DND-41 (cell line): ENCODE measurements around the gene CD63.

Source experiments
- ATAC-seq: fragments of 200-7000 bp; cut with Tn5 transposase; 3 replicates; pipeline ENCODE4 v1.9.1; 2021; ENCODE audit warnings: low read depth; ENCODE audit not compliant: insufficient read depth
- DNase-seq: peaks from one replicate; pipeline ENCODE4 v3.0.0-alpha.2; 2020
- H2AFZ ChIP-seq: 2 replicates; pipeline ENCODE4 v1.6.0; 2012; ENCODE audit warnings: low read depth, low read length
- H3K27ac ChIP-seq: 2 replicates; pipeline ENCODE4 v1.5.1; 2012; ENCODE audit warnings: low read length, inconsistent platforms
- H3K27me3 ChIP-seq: fragments of 200-600 bp; sonication (generic); 2 replicates; pipeline ENCODE4 v1.6.0; 2012; ENCODE audit warnings: low read length, mild to moderate bottlenecking, inconsistent platforms; ENCODE audit not compliant: insufficient read depth, poor library complexity
- H3K36me3 ChIP-seq: 2 replicates; pipeline ENCODE4 v1.5.1; 2012; ENCODE audit warnings: low read length, inconsistent platforms; ENCODE audit not compliant: insufficient read depth
- H3K4me1 ChIP-seq: 2 replicates; pipeline ENCODE4 v1.5.1; 2012; ENCODE audit warnings: mild to moderate bottlenecking, low read length; ENCODE audit not compliant: insufficient read depth
- H3K4me2 ChIP-seq: 2 replicates; pipeline ENCODE4 v1.6.0; 2012; ENCODE audit warnings: mild to moderate bottlenecking, moderate library complexity, low read length, inconsistent platforms; ENCODE audit not compliant: insufficient read depth
- H3K4me3 ChIP-seq, 2 experiments: fragments of 200-600 bp in 1 of 2; shearing (Covaris generic) in 1 of 2; 2 replicates each; pipeline ENCODE4 v1.5.1; 2012 to 2016; ENCODE audit warnings: inconsistent platforms in 2 of 2, low read length in 2 of 2, mild to moderate bottlenecking in 2 of 2, low read depth in 1 of 2, moderate library complexity in 1 of 2
- H3K79me2 ChIP-seq: 2 replicates; pipeline ENCODE4 v1.6.0; 2012; ENCODE audit warnings: low read length, inconsistent platforms; ENCODE audit not compliant: insufficient read depth
- H3K9ac ChIP-seq: 2 replicates; pipeline ENCODE4 v1.6.0; 2012; ENCODE audit warnings: low read depth, mild to moderate bottlenecking, inconsistent platforms, low read length, moderate library complexity
- H3K9me3 ChIP-seq: 2 replicates; pipeline ENCODE4 v1.5.1; 2012; ENCODE audit warnings: low read length, moderate library complexity, mild to moderate bottlenecking, inconsistent platforms; ENCODE audit not compliant: insufficient read depth, severe bottlenecking
- H4K20me1 ChIP-seq: 2 replicates; pipeline ENCODE4 v1.6.0; 2012; ENCODE audit warnings: low read length; ENCODE audit not compliant: insufficient read depth
- EZH2 ChIP-seq: IDR thresholded peaks from 3 replicates; pipeline ENCODE4 v1.6.1; 2012; ENCODE audit warnings: borderline replicate concordance, low read depth, mild to moderate bottlenecking, moderate library complexity, low read length, inconsistent platforms; ENCODE audit not compliant: severe bottlenecking
- TF ChIP-seq, protein P1 (sequence below): IDR thresholded peaks from 2 replicates; pipeline ENCODE4 v1.5.1; 2012; ENCODE audit warnings: borderline replicate concordance, low read length, moderate library complexity, mild to moderate bottlenecking; ENCODE audit not compliant: poor library complexity, severe bottlenecking; ENCODE audit errors: extremely low read depth

CD63 gene

DNA sequence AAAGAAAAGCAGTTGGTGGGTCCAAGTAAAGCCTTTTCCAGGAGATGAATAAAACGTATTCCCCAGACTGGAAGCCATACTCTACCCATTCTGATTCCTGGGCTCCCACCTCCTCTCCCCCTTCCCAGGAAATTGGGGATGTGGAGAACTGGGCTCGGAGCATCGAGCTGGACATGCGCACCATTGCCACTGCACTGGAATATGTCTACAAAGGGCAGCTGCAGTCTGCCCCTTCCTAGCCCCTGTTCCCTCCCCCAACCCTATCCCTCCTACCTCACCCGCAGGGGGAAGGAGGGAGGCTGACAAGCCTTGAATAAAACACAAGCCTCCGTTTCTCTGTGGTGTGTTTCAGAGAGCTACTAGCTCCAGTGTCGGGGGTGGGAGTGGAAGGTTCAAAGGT is 9.4 kb downstream of the CD63 start:
- TF ChIP-seq, protein P1, sequence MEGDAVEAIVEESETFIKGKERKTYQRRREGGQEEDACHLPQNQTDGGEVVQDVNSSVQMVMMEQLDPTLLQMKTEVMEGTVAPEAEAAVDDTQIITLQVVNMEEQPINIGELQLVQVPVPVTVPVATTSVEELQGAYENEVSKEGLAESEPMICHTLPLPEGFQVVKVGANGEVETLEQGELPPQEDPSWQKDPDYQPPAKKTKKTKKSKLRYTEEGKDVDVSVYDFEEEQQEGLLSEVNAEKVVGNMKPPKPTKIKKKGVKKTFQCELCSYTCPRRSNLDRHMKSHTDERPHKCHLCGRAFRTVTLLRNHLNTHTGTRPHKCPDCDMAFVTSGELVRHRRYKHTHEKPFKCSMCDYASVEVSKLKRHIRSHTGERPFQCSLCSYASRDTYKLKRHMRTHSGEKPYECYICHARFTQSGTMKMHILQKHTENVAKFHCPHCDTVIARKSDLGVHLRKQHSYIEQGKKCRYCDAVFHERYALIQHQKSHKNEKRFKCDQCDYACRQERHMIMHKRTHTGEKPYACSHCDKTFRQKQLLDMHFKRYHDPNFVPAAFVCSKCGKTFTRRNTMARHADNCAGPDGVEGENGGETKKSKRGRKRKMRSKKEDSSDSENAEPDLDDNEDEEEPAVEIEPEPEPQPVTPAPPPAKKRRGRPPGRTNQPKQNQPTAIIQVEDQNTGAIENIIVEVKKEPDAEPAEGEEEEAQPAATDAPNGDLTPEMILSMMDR: no peak
- TF ChIP-seq EZH2: no peak
- Histone ChIP-seq H3K4me1 (peaks cover 31% of the 10 kb centered on the region), H3K9ac (no peak overlapping the region), H3K4me3 (no peak overlapping the region), H2AFZ (no peak overlapping the region), H4K20me1 (no peaks in the 10 kb centered on the region; the same call in 1 of the 2 replicates), H3K36me3 (peaks cover 43% of the 10 kb centered on the region), H3K79me2 (peaks cover 24% of the 10 kb centered on the region), H3K27ac (no peak overlapping the region), H3K4me2 (no peak overlapping the region), H3K27me3 (no peaks in the 10 kb centered on the region), H3K9me3 (no peaks in the 10 kb centered on the region)
- DNase-seq (no peak), ATAC-seq (no peak)

DNA sequence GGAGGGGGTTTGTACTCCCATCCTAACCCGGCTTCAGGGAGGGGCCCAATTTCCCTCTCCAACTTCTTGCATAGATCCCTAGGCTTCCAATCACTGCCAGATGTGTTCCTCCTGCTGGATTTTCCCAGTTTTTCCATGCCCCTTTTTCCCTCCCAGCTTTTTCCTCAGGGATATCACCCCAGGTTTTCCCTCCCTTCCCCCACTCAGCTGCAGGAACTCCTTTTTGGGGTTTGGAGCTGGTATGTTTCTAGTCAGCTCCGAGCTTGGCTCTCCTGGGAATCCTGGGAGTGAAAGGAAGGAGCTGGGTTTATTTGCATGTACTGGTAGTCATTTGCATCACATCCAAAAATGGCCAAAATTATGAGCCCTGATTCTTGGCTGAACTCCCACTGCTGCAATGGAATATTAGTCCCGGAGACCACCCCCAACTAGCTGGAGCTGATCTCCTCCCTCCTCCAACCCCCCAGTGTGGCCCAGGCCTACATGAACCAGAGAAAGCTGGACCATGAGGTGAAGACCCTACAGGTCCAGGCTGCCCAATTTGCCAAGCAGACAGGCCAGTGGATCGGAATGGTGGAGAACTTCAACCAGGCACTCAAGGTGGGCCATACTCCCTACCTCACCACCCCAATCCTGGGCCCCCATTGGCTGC is 10.1 kb downstream of the CD63 start:
- Histone ChIP-seq H3K27ac (no peak overlapping the region), H3K9me3 (no peaks in the 10 kb centered on the region), H3K4me2 (peak overlapping the region; percentile 8; the same call in 1 of the 2 replicates), H2AFZ (no peak overlapping the region), H3K36me3 (peaks cover 37% of the 10 kb centered on the region), H3K9ac (no peak overlapping the region; the same call in 1 of the 2 replicates), H3K4me1 (peaks cover 31% of the 10 kb centered on the region), H4K20me1 (no peaks in the 10 kb centered on the region), H3K79me2 (peaks cover 24% of the 10 kb centered on the region), H3K27me3 (no peaks in the 10 kb centered on the region), H3K4me3 (no peak overlapping the region)
- DNase-seq (no peak), ATAC-seq (no peak)
- TF ChIP-seq EZH2: no peak
- TF ChIP-seq, protein P1: no peak

DNA sequence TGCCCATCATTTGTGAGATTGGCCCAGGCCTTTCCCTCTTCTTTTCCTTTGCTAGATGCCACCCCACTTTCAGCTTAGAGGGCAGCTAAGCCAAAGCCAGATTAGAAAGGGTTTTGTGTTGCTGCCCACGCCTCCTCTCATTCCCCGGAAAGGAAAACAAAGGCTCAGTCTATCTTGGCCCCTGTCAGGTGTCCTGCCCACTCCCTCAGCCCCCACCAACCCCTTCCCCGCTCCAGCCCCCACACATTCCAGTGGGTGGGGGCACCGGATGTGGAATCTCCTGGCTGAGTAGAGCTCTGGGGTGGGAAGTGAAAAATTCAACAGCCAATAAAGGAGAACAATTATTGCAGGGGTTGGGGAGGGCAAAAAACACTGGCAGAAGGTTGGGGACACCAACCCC is 10.8 kb downstream of the CD63 start:
- DNase-seq (no peak), ATAC-seq (no peak)
- Histone ChIP-seq H3K4me1 (peaks cover 31% of the 10 kb centered on the region), H3K27me3 (no peaks in the 10 kb centered on the region), H2AFZ (no peak overlapping the region), H3K4me2 (peak overlapping the region; percentile 97; the same call in 1 of the 2 replicates), H3K27ac (peak overlapping the region; percentile 16; the same call in 1 of the 2 replicates), H3K9ac (no peak overlapping the region; the same call in 1 of the 2 replicates), H3K9me3 (no peaks in the 10 kb centered on the region), H3K36me3 (peaks cover 35% of the 10 kb centered on the region), H3K4me3 (0 out of 4 replicates have a peak overlapping the region, but pooled peaks of 1 of the 2 experiments have one; percentile 70), H3K79me2 (peaks cover 24% of the 10 kb centered on the region), H4K20me1 (no peaks in the 10 kb centered on the region)
- no peak for TF ChIP-seq EZH2
- TF ChIP-seq, protein P1: no peak
